ENCODE data around the gene OR4D2.

Gene OR4D2

DNA sequence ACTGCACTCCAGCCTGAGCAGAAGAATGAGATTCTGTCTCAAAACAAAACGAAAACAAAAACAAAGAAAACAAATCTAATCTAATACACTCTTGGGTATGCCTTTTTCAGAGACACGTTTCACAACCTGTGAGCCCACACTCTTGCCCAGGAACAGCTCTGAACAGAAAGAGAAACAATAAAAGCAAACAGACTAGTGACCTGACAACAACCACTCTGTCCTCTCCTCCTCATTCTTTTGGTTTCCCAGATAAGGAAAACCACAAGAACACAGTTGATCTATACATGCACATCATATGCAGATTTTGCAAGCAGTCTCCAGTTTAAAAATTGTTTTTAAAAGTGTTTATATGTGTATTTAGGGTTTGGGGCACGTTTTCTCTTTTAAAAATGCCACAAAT, 51.0 kb downstream of the OR4D2 start:
- Histone ChIP-seq H3K56ac (ENCODE audit: low read length) (no peak overlapping the region), H3K4me1 (ENCODE audit: control insufficient read depth, low read depth, low read length) (peaks cover 2% of the 10 kb centered on the region), H3K36me3 (ENCODE audit: control insufficient read depth, insufficient read depth, low read length) (no peaks in the 10 kb centered on the region), H3K79me2 (ENCODE audit: control insufficient read depth, insufficient read depth, low read length) (no peaks in the 10 kb centered on the region), H3K27me3 (ENCODE audit: insufficient read depth, low read length, poor library complexity) (no peaks in the 10 kb centered on the region), H3K23ac (ENCODE audit: low read length) (no peak overlapping the region), H4K5ac (ENCODE audit: low read length) (no peak overlapping the region), H3K4me2 (ENCODE audit: low read length) (no peak overlapping the region), H2AK5ac (ENCODE audit: low read length) (no peak overlapping the region), H3K79me1 (ENCODE audit: low read length) (no peaks in the 10 kb centered on the region), H4K8ac (ENCODE audit: low read depth, low read length) (no peak overlapping the region), H2BK5ac (ENCODE audit: low read length) (no peak overlapping the region), H3K9ac (ENCODE audit: low read length) (no peak overlapping the region), H3K27ac (ENCODE audit: low read depth, low read length) (no peak overlapping the region), H2BK15ac (replicated peaks; ENCODE audit: low read depth) (no peak overlapping the region), H3K18ac (ENCODE audit: low read length) (no peak overlapping the region), H3K4ac (ENCODE audit: low read depth, low read length) (no peak overlapping the region), H3K4me3 (ENCODE audit: low read length) (no peak overlapping the region), H2BK120ac (ENCODE audit: low read depth, low read length) (no peak overlapping the region)
- DNase-seq: no peak
- WGBS (ENCODE audit: extremely low coverage, insufficient coverage, low lambda C conversion rate): no CpG with 5 or more reads among the region's 3 CpGs

GRCh38 chr17:58219007-58219788, 52.4 kb downstream of the OR4D2 start, which contains the start of gene MKS1:
TSS of gene MKS1 (minus strand) at chr17:58219255. CDS start at chr17:58219230, 25 bp downstream.
- H3K56ac ChIP-seq (ENCODE audit: low read length): peak within 1 kb of the TSS; percentile 87
- H4K8ac ChIP-seq (ENCODE audit: low read depth, low read length): peak within 1 kb of the TSS; percentile 41
- no peaks in the 10 kb centered on the region for H3K27me3 ChIP-seq (ENCODE audit: insufficient read depth, low read length, poor library complexity)
- H2BK5ac ChIP-seq (ENCODE audit: low read length): no peak within 1 kb of the TSS
- H3K9ac ChIP-seq (ENCODE audit: low read length): peak within 1 kb of the TSS; percentile 82
- H3K4me2 ChIP-seq (ENCODE audit: low read length): peak within 1 kb of the TSS; percentile 88
- H4K5ac ChIP-seq (ENCODE audit: low read length): peak within 1 kb of the TSS; percentile 26
- H3K79me2 ChIP-seq (ENCODE audit: control insufficient read depth, insufficient read depth, low read length): no peaks in the 10 kb centered on the region
- H3K4me1 ChIP-seq (ENCODE audit: control insufficient read depth, low read depth, low read length): peaks cover 2% of the 10 kb centered on the region
- no peak within 1 kb of the TSS for H3K4ac ChIP-seq (ENCODE audit: low read depth, low read length)
- no peak within 1 kb of the TSS for H2BK15ac ChIP-seq (replicated peaks; ENCODE audit: low read depth)
- no peak within 1 kb of the TSS for H3K27ac ChIP-seq (ENCODE audit: low read depth, low read length)
- H3K18ac ChIP-seq (ENCODE audit: low read length): no peak within 1 kb of the TSS
- H3K79me1 ChIP-seq (ENCODE audit: low read length): no peaks in the 10 kb centered on the region
- H3K36me3 ChIP-seq (ENCODE audit: control insufficient read depth, insufficient read depth, low read length): no peaks in the 10 kb centered on the region
- DNase-seq: peak; percentile 96
- H2BK120ac ChIP-seq (ENCODE audit: low read depth, low read length): no peak within 1 kb of the TSS
- no peak within 1 kb of the TSS for H3K23ac ChIP-seq (ENCODE audit: low read length)
- no CpG with 5 or more reads among the region's 56 CpGs for WGBS (ENCODE audit: extremely low coverage, insufficient coverage, low lambda C conversion rate)
- H3K4me3 ChIP-seq (ENCODE audit: low read length): peak within 1 kb of the TSS; percentile 84
- H2AK5ac ChIP-seq (ENCODE audit: low read length): no peak within 1 kb of the TSS

DNA sequence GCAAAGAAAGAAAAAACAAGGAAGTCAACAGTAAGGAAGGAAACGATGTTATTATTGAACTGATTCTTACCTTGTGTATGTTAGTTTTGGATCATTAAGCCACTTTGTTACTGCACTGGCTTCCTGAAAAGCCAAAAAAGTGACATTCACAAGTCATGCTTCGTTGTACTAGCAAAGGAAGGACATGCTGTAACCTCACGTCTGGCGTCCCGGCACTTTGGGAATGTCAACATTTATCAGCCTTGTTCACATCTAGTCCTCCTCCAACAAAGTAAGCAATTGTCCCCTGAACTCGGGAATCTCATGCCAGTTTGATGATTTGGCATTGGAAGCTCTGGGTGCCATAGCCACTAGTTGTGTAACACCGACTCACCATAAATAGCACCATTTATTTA, 53.0 kb downstream of the OR4D2 start:
- no peak overlapping the region for H3K27ac ChIP-seq (ENCODE audit: low read depth, low read length)
- no peak overlapping the region for H3K18ac ChIP-seq (ENCODE audit: low read length)
- no peak overlapping the region for H2BK5ac ChIP-seq (ENCODE audit: low read length)
- no peak overlapping the region for H2AK5ac ChIP-seq (ENCODE audit: low read length)
- H2BK15ac ChIP-seq (replicated peaks; ENCODE audit: low read depth): no peak overlapping the region
- no CpG with 5 or more reads among the region's 7 CpGs for WGBS (ENCODE audit: extremely low coverage, insufficient coverage, low lambda C conversion rate)
- peaks cover 2% of the 10 kb centered on the region for H3K4me1 ChIP-seq (ENCODE audit: control insufficient read depth, low read depth, low read length)
- H3K56ac ChIP-seq (ENCODE audit: low read length): peak overlapping the region; percentile 47
- no peaks in the 10 kb centered on the region for H3K27me3 ChIP-seq (ENCODE audit: insufficient read depth, low read length, poor library complexity)
- H3K9ac ChIP-seq (ENCODE audit: low read length): no peak overlapping the region
- H3K79me1 ChIP-seq (ENCODE audit: low read length): no peaks in the 10 kb centered on the region
- no peak overlapping the region for H3K4ac ChIP-seq (ENCODE audit: low read depth, low read length)
- no peaks in the 10 kb centered on the region for H3K79me2 ChIP-seq (ENCODE audit: control insufficient read depth, insufficient read depth, low read length)
- DNase-seq: no peak
- H3K36me3 ChIP-seq (ENCODE audit: control insufficient read depth, insufficient read depth, low read length): no peaks in the 10 kb centered on the region
- H3K4me2 ChIP-seq (ENCODE audit: low read length): no peak overlapping the region
- H2BK120ac ChIP-seq (ENCODE audit: low read depth, low read length): no peak overlapping the region
- H3K23ac ChIP-seq (ENCODE audit: low read length): no peak overlapping the region
- no peak overlapping the region for H3K4me3 ChIP-seq (ENCODE audit: low read length)
- peak overlapping the region; percentile 26 for H4K5ac ChIP-seq (ENCODE audit: low read length)
- H4K8ac ChIP-seq (ENCODE audit: low read depth, low read length): no peak overlapping the region
